Gastrocnemius medialis (tissue), 4 donors: ENCODE measurements around the gene GFOD1. TPM values are rescaled to one million over a fixed set of nuclear protein-coding genes. Genes with fewer than 3 reads are reported as not detected.
"Not testable (repeated sequence)": the region's sequence is repeated elsewhere in the genome, so short reads cannot be mapped to it uniquely, and the experiment has no call there.

ENCODE experiments used
- ATAC-seq, 2 donors: fragments of 150-250 bp; one replicate each; pipeline ENCODE4 v1.9.1; 2016
- DNase-seq, 2 donors: peaks; one replicate each; pipeline ENCODE4 v3.0.0-alpha.2; 2019
- H3K27ac ChIP-seq, 4 donors: fragments of 200-600 bp; sonication (generic); 1 replicate in 1 of 4; 2 replicates in 3 of 4; pipeline ENCODE4 v1.5.1; 2016 to 2018; ENCODE audit warnings: mild to moderate bottlenecking in 2 of 4, moderate library complexity in 1 of 4
- H3K27me3 ChIP-seq, 3 donors: fragments of 200-600 bp; sonication (generic) in 2 of 3; 1 replicate in 1 of 3; 2 replicates in 2 of 3; pipeline versions ENCODE4 v1.5.1 to v1.6.0; 2016 to 2019; ENCODE audit warnings: mild to moderate bottlenecking in 1 of 3, moderate library complexity in 1 of 3
- H3K36me3 ChIP-seq, 2 donors: fragments of 200-600 bp; sonication (generic) in 1 of 2; one replicate each; pipeline ENCODE4 v1.5.1; 2017 to 2018
- H3K4me1 ChIP-seq, 2 donors: fragments of 200-600 bp; sonication (generic) in 1 of 2; one replicate each; pipeline ENCODE4 v1.5.1; 2016 to 2017; ENCODE audit warnings: mild to moderate bottlenecking in 2 of 2
- H3K4me3 ChIP-seq, 4 donors: fragments of 200-600 bp; sonication (generic) in 3 of 4; 1 replicate in 1 of 4; 2 replicates in 3 of 4; pipeline ENCODE4 v1.5.1; 2016 to 2019; ENCODE audit warnings: mild to moderate bottlenecking in 2 of 4
- H3K9me3 ChIP-seq, 3 donors: fragments of 200-600 bp; sonication (generic) in 2 of 3; 1 replicate in 1 of 3; 2 replicates in 2 of 3; pipeline ENCODE4 v1.5.1; 2016 to 2019
- CTCF ChIP-seq, 5 experiments: fragments of 450-650 bp in 3 of 5; fragments of 200-600 bp in 2 of 5; sonication (generic) in 2 of 5; IDR thresholded peaks in 4 of 5; conservative IDR thresholded peaks in 1 of 5; 1 replicate in 4 of 5; 2 replicates in 1 of 5; pipeline ENCODE4 v1.5.1; 2016 to 2019; ENCODE audit warnings: antibody characterized with exemption in 5 of 5, mild to moderate bottlenecking in 3 of 5, moderate library complexity in 3 of 5
- POLR2A ChIP-seq, 2 donors: fragments of 450-650 bp; IDR thresholded peaks; one replicate each; pipeline ENCODE4 v1.6.1; 2017; ENCODE audit warnings: antibody characterized with exemption in 2 of 2, mild to moderate bottlenecking in 2 of 2, moderate library complexity in 2 of 2
- in situ Hi-C, 4 donors: fragments of 200-750 bp; cut with MboI; loops; one replicate each; pipeline versions ENCODE4 v1.15.0 to v1.8.0; 2017; ENCODE audit warnings: low sequenced_read_pairs in 4 of 4
- intact Hi-C: fragments of 100-400 bp; cut with DNase I; formaldehyde crosslinking; loops from one replicate; pipeline ENCODE4 v1.15.1; 2023; ENCODE audit warnings: low total_unique reads
- total RNA-seq, 4 donors: library from RNA; depleted of rRNA; stranded (reverse); fragments of >200 nt; gene quantifications; one replicate each; pipeline versions ENCODE4 v1.1.0 to v1.2.3, GENCODE V29; 2016

Gene GFOD1
- total RNA-seq, 4 donors from 2014 or later: 9.0 to 31.8 (median 16.9) TPM

- H3K27me3 ChIP-seq: no peaks in the 10 kb centered on the region
- no peak overlapping the region for H3K4me3 ChIP-seq
- ATAC-seq: no peak
- no peak for DNase-seq
- intact Hi-C loops (no loop called here), in situ Hi-C loops (no loop called here)
- no peaks in the 10 kb centered on the region for H3K9me3 ChIP-seq
- no peak for TF ChIP-seq CTCF (IDR thresholded peaks at IDR 0.05 in 4 of 5, conservative IDR thresholded peaks at IDR 0.05 in 1 of 5)
- TF ChIP-seq POLR2A (IDR thresholded peaks at IDR 0.05): no peak
- H3K27ac ChIP-seq: no peak overlapping the region
- H3K36me3 ChIP-seq: no peaks in the 10 kb centered on the region
- peaks cover 40 to 54% of the 10 kb centered on the region in 2 donors for H3K4me1 ChIP-seq
These were observed 52.6 kb downstream of the GFOD1 start for GRCh38 chr6:13434777-13435176.

- H3K4me3 ChIP-seq, H3K9me3 ChIP-seq, ATAC-seq, H3K27ac ChIP-seq, DNase-seq, H3K27me3 ChIP-seq, intact Hi-C loops, H3K36me3 ChIP-seq, in situ Hi-C loops: not testable (repeated sequence)
- peaks cover 43 to 60% of the 10 kb centered on the region in 2 donors for H3K4me1 ChIP-seq
These were observed 53.1 kb downstream of the GFOD1 start for GRCh38 chr6:13434135-13434775.

- ATAC-seq: no peak
These were observed 53.7 kb downstream of the GFOD1 start for GRCh38 chr6:13433709-13434121.

DNA sequence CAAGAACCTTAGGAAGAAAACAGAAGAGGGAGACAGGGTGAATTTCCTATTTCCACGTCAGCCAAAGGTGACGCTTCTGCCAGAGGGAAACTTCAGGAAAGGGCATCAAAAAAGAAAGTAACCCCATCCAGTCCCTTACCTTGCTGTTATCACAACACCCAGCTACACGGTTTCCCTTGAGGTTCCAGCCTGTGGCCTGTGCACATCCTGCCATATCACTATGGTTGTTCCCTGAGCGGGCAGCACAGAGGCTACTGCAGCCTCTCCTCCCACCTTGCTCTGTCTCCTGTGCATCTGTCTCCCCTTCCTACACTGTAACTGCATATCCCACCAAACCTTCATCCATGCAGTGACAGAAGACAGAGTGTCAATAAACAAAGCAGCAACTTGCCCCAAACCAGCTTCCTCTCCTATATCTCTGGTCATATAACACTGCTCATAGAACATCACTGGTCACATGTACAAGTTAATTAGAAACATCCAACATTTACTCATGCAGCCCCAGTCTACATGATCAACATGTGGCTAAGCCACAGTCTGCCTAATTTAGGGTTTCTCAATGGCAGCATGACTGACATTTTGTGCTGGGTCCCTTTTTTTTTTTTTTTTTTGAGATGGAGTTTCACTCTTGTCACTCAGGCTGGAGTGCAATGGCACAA is 54.7 kb downstream of the GFOD1 start:
- TF ChIP-seq CTCF (IDR thresholded peaks at IDR 0.05 in 4 of 5, conservative IDR thresholded peaks at IDR 0.05 in 1 of 5) (no peak), POLR2A (IDR thresholded peaks at IDR 0.05) (no peak)
- H3K36me3 ChIP-seq: no peaks in the 10 kb centered on the region
- intact Hi-C loops (no loop called here), in situ Hi-C loops (no loop called here)
- no peaks in the 10 kb centered on the region for H3K27me3 ChIP-seq
- DNase-seq (no peak), ATAC-seq (no peak)
- no peak overlapping the region for H3K4me3 ChIP-seq
- peak overlapping the region in 1 of 4 donors; percentile 31 for H3K27ac ChIP-seq
- no peaks in the 10 kb centered on the region for H3K9me3 ChIP-seq
- H3K4me1 ChIP-seq: peaks cover 42 to 58% of the 10 kb centered on the region in 2 donors

More at GRCh38 chr6:13433709-13434121, 53.7 kb downstream of the GFOD1 start:
- Histone ChIP-seq H3K27ac (no peak overlapping the region), H3K4me1 (peaks cover 47 to 65% of the 10 kb centered on the region in 2 donors), H3K4me3 (no peak overlapping the region), H3K27me3 (no peaks in the 10 kb centered on the region), H3K9me3 (no peaks in the 10 kb centered on the region), H3K36me3 (no peaks in the 10 kb centered on the region)
- TF ChIP-seq CTCF (IDR thresholded peaks at IDR 0.05 in 4 of 5, conservative IDR thresholded peaks at IDR 0.05 in 1 of 5) (no peak), POLR2A (IDR thresholded peaks at IDR 0.05) (no peak)
- in situ Hi-C loops (no loop called here), intact Hi-C loops (no loop called here)
- DNase-seq: no peak

GRCh38 chr6:13431861-13432465 is 55.4 kb downstream of the GFOD1 start:
- intact Hi-C loops (no loop called here), in situ Hi-C loops (no loop called here)
- ATAC-seq (peak; percentile 44 to 51), DNase-seq (no peak)
- H3K9me3 ChIP-seq: no peaks in the 10 kb centered on the region
- no peaks in the 10 kb centered on the region for H3K36me3 ChIP-seq
- H3K27me3 ChIP-seq: no peaks in the 10 kb centered on the region
- H3K4me1 ChIP-seq: peaks cover 42 to 51% of the 10 kb centered on the region in 2 donors
- no peak overlapping the region for H3K4me3 ChIP-seq
- TF ChIP-seq CTCF (IDR thresholded peaks at IDR 0.05 in 4 of 5, conservative IDR thresholded peaks at IDR 0.05 in 1 of 5) (no peak), POLR2A (IDR thresholded peaks at IDR 0.05) (no peak)
- peak overlapping the region in 3 of 4 donors; percentile 26 to 31 (median 30) for H3K27ac ChIP-seq
